ENCODE measurements around the gene PRCP.

The PRCP gene

GRCh38 chr11:82823647-82824619 lies 76.3 kb downstream of the PRCP start:
- no peak for TF ChIP-seq SIN3A (IDR thresholded peaks at IDR 0.05; ENCODE audit: borderline replicate concordance, insufficient read depth, low read length)
- no peak for TF ChIP-seq REST (IDR thresholded peaks at IDR 0.05; ENCODE audit: insufficient read depth in 1 of 2, low read depth in 2 of 2, low read length in 2 of 2)
- TF ChIP-seq TAF1 (IDR thresholded peaks at IDR 0.05; ENCODE audit: borderline replicate concordance, insufficient read depth, low read length), result no peak
- TF ChIP-seq POLR2AphosphoS5 (IDR thresholded peaks at IDR 0.05; ENCODE audit: low read depth, low read length), result no peak
- TF ChIP-seq FOXP2 (optimal IDR thresholded peaks at IDR 0.05; ENCODE audit: borderline replicate concordance, extremely low read depth, extremely low read length, insufficient read depth), result no peak

- TF ChIP-seq SIN3A (IDR thresholded peaks at IDR 0.05; ENCODE audit: borderline replicate concordance, insufficient read depth, low read length) (no peak), POLR2AphosphoS5 (IDR thresholded peaks at IDR 0.05; ENCODE audit: low read depth, low read length) (no peak), TAF1 (IDR thresholded peaks at IDR 0.05; ENCODE audit: borderline replicate concordance, insufficient read depth, low read length) (no peak), FOXP2 (optimal IDR thresholded peaks at IDR 0.05; ENCODE audit: borderline replicate concordance, extremely low read depth, extremely low read length, insufficient read depth) (no peak), REST (IDR thresholded peaks at IDR 0.05; ENCODE audit: insufficient read depth in 1 of 2, low read depth in 2 of 2, low read length in 2 of 2) (no peak)
Measured at GRCh38 chr11:82818409-82819043, 81.7 kb downstream of the PRCP start.

- TF ChIP-seq REST (IDR thresholded peaks at IDR 0.05; ENCODE audit: insufficient read depth in 1 of 2, low read depth in 2 of 2, low read length in 2 of 2) (no peak), SIN3A (IDR thresholded peaks at IDR 0.05; ENCODE audit: borderline replicate concordance, insufficient read depth, low read length) (no peak), FOXP2 (optimal IDR thresholded peaks at IDR 0.05; ENCODE audit: borderline replicate concordance, extremely low read depth, extremely low read length, insufficient read depth) (no peak), POLR2AphosphoS5 (IDR thresholded peaks at IDR 0.05; ENCODE audit: low read depth, low read length) (no peak), TAF1 (IDR thresholded peaks at IDR 0.05; ENCODE audit: borderline replicate concordance, insufficient read depth, low read length) (no peak)
Measured at GRCh38 chr11:82815406-82815805, 84.8 kb downstream of the PRCP start.

GRCh38 chr11:82814379-82814778 lies 85.9 kb downstream of the PRCP start:
- TF ChIP-seq SIN3A (IDR thresholded peaks at IDR 0.05; ENCODE audit: borderline replicate concordance, insufficient read depth, low read length), result no peak
- no peak for TF ChIP-seq REST (IDR thresholded peaks at IDR 0.05; ENCODE audit: insufficient read depth in 1 of 2, low read depth in 2 of 2, low read length in 2 of 2)
- no peak for TF ChIP-seq TAF1 (IDR thresholded peaks at IDR 0.05; ENCODE audit: borderline replicate concordance, insufficient read depth, low read length)
- no peak for TF ChIP-seq FOXP2 (optimal IDR thresholded peaks at IDR 0.05; ENCODE audit: borderline replicate concordance, extremely low read depth, extremely low read length, insufficient read depth)
- TF ChIP-seq POLR2AphosphoS5 (IDR thresholded peaks at IDR 0.05; ENCODE audit: low read depth, low read length), result no peak
